Pancreas (tissue), 10 donors: ENCODE measurements around the gene CNTNAP5. TPM values are rescaled to one million over a fixed set of nuclear protein-coding genes. Genes with fewer than 3 reads are reported as not detected.

Source experiments
- ATAC-seq, 4 donors: fragments of 200-7000 bp; cut with Tn5 transposase; one replicate each; pipeline versions ENCODE4 v1.8.0 to v1.9.1; 2020; ENCODE audit warnings: mild to moderate bottlenecking in 4 of 4, moderate library complexity in 4 of 4
- DNase-seq, 6 donors: peaks; one replicate each; pipeline ENCODE4 v3.0.0-alpha.2; 2020
- FAIRE-seq: peaks from 2 replicates; lab custom pipeline; 2012; peaks lifted over from hg19 to GRCh38; lab: Jason Lieb, UNC
- H3K27ac ChIP-seq, 4 donors: fragments of 200-600 bp; sonication (generic); 1 replicate in 3 of 4; 2 replicates in 1 of 4; pipeline versions ENCODE4 v1.5.0 to v1.8.0; 2020
- H3K27me3 ChIP-seq, 4 donors: fragments of 200-600 bp; one replicate each; pipeline ENCODE4 v1.8.0; 2021
- H3K36me3 ChIP-seq, 3 donors: fragments of 200-600 bp; sonication (generic) in 1 of 3; one replicate each; pipeline versions ENCODE4 v1.5.0 to v1.8.0; 2020 to 2021
- H3K4me1 ChIP-seq, 3 donors: fragments of 200-600 bp; one replicate each; pipeline ENCODE4 v1.8.0; 2021
- H3K4me3 ChIP-seq, 4 donors: fragments of 200-600 bp; sonication (generic) in 2 of 4; one replicate each; pipeline versions ENCODE4 v1.5.0 to v1.8.0; 2020 to 2021
- H3K9me3 ChIP-seq, 4 donors: fragments of 200-600 bp; one replicate each; pipeline ENCODE4 v1.8.0; 2021
- CTCF ChIP-seq, 4 donors: fragments of 200-600 bp; sonication (generic) in 3 of 4; IDR thresholded peaks; one replicate each; pipeline versions ENCODE4 v1.5.0 to v1.8.0; 2021; ENCODE audit warnings: antibody characterized with exemption in 4 of 4
- WGBS, 2 donors: extraction: QIAGEN DNeasy Blood & Tissue Kit; methylation state at CpG; one replicate each; pipeline ENCODE4 v1.1.7; 2013; 5-methylcytosine and 5-hydroxymethylcytosine counted together
- intact Hi-C, 3 donors: fragments of 100-400 bp; cut with DNase I; formaldehyde crosslinking; loops; one replicate each; pipeline versions ENCODE4 v1.11.1 to v1.14.2; 2022
- polyA plus RNA-seq, 2 donors: library from polyadenylated mRNA; stranded (reverse); fragments of 200-250 nt; gene quantifications; one replicate each; pipeline ENCODE4 v1.2.3, GENCODE V29; 2013
- total RNA-seq, 6 donors: library from RNA; stranded (reverse); fragmentation: NEBNext Ultra II Directional in 4 of 6; extraction: Animal tissue kit (Norgen Biotek cat#: 25700) in 4 of 6; gene quantifications; one replicate each; pipeline versions ENCODE4 v1.2.1 to v1.2.4, GENCODE V29; 2021 to 2023
- donor health status: healthy with polysubstance abuse.
- donor health status: DM: no; HTN: no; CAD: no; lungs with moderate emphysema.
- donor health status: DM: no; HTN: no; CAD: no.
- donor health status: control.
- donor health status: control.
- donor health status: Bipolar disorder and iron deficiency.
- donor health status: DM: yes; HTN: yes; CAD: no.
- donor health status: DM: no; HTN: no; CAD: no.
- donor health status: DM: no; HTN: no; CAD: no.
- donor health status: DM: yes; HTN: yes; CAD: no.

CNTNAP5 gene
- total and polyA plus RNA-seq, 8 donors: 0.05 to 0.43 (median 0.12) TPM

- 41 to 61% methylated on average over 1 of the region's 1 CpG for WGBS, 2 donors
- H3K27me3 ChIP-seq: no peaks in the 10 kb centered on the region
- ATAC-seq (no peak), FAIRE-seq (no peak), DNase-seq (no peak)
- H3K36me3 ChIP-seq: no peaks in the 10 kb centered on the region
- H3K27ac ChIP-seq: no peak overlapping the region
- no peak overlapping the region for H3K4me3 ChIP-seq
- no peaks in the 10 kb centered on the region for H3K4me1 ChIP-seq
- no peak for TF ChIP-seq CTCF (IDR thresholded peaks at IDR 0.05)
- H3K9me3 ChIP-seq: no peaks in the 10 kb centered on the region
- intact Hi-C loops: no loop called here
Measured at GRCh38 chr2:124081154-124081716, 56.1 kb downstream of the CNTNAP5 start.

- 25 to 28% methylated on average over 2 of the region's 2 CpGs for WGBS, 2 donors
- intact Hi-C loops: no loop called here
- no peak for DNase-seq
- H3K36me3 ChIP-seq: no peaks in the 10 kb centered on the region
- H3K27ac ChIP-seq: no peak overlapping the region
- no peak for ATAC-seq
- H3K4me1 ChIP-seq: peaks cover 0 to 1% (median 0%) of the 10 kb centered on the region in 3 donors
- FAIRE-seq: no peak
- no peaks in the 10 kb centered on the region for H3K9me3 ChIP-seq
- no peak overlapping the region for H3K4me3 ChIP-seq
- no peaks in the 10 kb centered on the region for H3K27me3 ChIP-seq
- no peak for TF ChIP-seq CTCF (IDR thresholded peaks at IDR 0.05)
Measured at GRCh38 chr2:124088616-124089015, 63.5 kb downstream of the CNTNAP5 start.

GRCh38 chr2:124091721-124092120 lies 66.6 kb downstream of the CNTNAP5 start:
- Histone ChIP-seq H3K4me3 (no peak overlapping the region), H3K27ac (no peak overlapping the region), H3K36me3 (no peaks in the 10 kb centered on the region), H3K9me3 (no peaks in the 10 kb centered on the region), H3K4me1 (peaks cover 0 to 3% (median 0%) of the 10 kb centered on the region in 3 donors), H3K27me3 (no peaks in the 10 kb centered on the region)
- intact Hi-C loops: no loop called here
- TF ChIP-seq CTCF (IDR thresholded peaks at IDR 0.05): no peak
- no peak for ATAC-seq
- FAIRE-seq: no peak
- DNase-seq: no peak
- WGBS, 2 donors: 62 to 75% methylated on average over 5 of the region's 5 CpGs

GRCh38 chr2:124092651-124093050 lies 67.6 kb downstream of the CNTNAP5 start:
- intact Hi-C loops: no loop called here
- Histone ChIP-seq H3K9me3 (no peaks in the 10 kb centered on the region), H3K27me3 (no peaks in the 10 kb centered on the region), H3K36me3 (no peaks in the 10 kb centered on the region), H3K27ac (no peak overlapping the region), H3K4me3 (no peak overlapping the region), H3K4me1 (peaks cover 0 to 3% (median 0%) of the 10 kb centered on the region in 3 donors)
- DNase-seq (no peak), ATAC-seq (no peak), FAIRE-seq (no peak)
- 17 to 22% methylated on average over 2 of the region's 2 CpGs for WGBS, 2 donors
- TF ChIP-seq CTCF (IDR thresholded peaks at IDR 0.05): no peak

GRCh38 chr2:124104914-124105313 lies 79.8 kb downstream of the CNTNAP5 start:
- no peaks in the 10 kb centered on the region for H3K36me3 ChIP-seq
- ATAC-seq: no peak
- TF ChIP-seq CTCF (IDR thresholded peaks at IDR 0.05): no peak
- WGBS, 2 donors: 52 to 63% methylated on average over 1 of the region's 1 CpG
- no peaks in the 10 kb centered on the region for H3K9me3 ChIP-seq
- H3K27me3 ChIP-seq: no peaks in the 10 kb centered on the region
- no peak for FAIRE-seq
- DNase-seq: no peak
- no peak overlapping the region for H3K4me3 ChIP-seq
- intact Hi-C loops: no loop called here
- no peak overlapping the region for H3K27ac ChIP-seq
- no peaks in the 10 kb centered on the region for H3K4me1 ChIP-seq
